Stimulated activated CD4-positive, alpha-beta T cell treated with anti-CD3 and anti-CD28 coated beads, Interleukin-2, amount 100 ng/mL, for 48 hours (primary cell): ENCODE measurements around the gene TIAM1.

Experiments
- DNase-seq, 2 donors: peaks; one replicate each; pipeline ENCODE4 v3.0.0-alpha.2; 2020

Gene TIAM1, protein sequence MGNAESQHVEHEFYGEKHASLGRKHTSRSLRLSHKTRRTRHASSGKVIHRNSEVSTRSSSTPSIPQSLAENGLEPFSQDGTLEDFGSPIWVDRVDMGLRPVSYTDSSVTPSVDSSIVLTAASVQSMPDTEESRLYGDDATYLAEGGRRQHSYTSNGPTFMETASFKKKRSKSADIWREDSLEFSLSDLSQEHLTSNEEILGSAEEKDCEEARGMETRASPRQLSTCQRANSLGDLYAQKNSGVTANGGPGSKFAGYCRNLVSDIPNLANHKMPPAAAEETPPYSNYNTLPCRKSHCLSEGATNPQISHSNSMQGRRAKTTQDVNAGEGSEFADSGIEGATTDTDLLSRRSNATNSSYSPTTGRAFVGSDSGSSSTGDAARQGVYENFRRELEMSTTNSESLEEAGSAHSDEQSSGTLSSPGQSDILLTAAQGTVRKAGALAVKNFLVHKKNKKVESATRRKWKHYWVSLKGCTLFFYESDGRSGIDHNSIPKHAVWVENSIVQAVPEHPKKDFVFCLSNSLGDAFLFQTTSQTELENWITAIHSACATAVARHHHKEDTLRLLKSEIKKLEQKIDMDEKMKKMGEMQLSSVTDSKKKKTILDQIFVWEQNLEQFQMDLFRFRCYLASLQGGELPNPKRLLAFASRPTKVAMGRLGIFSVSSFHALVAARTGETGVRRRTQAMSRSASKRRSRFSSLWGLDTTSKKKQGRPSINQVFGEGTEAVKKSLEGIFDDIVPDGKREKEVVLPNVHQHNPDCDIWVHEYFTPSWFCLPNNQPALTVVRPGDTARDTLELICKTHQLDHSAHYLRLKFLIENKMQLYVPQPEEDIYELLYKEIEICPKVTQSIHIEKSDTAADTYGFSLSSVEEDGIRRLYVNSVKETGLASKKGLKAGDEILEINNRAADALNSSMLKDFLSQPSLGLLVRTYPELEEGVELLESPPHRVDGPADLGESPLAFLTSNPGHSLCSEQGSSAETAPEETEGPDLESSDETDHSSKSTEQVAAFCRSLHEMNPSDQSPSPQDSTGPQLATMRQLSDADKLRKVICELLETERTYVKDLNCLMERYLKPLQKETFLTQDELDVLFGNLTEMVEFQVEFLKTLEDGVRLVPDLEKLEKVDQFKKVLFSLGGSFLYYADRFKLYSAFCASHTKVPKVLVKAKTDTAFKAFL (N-terminal part only)

DNA sequence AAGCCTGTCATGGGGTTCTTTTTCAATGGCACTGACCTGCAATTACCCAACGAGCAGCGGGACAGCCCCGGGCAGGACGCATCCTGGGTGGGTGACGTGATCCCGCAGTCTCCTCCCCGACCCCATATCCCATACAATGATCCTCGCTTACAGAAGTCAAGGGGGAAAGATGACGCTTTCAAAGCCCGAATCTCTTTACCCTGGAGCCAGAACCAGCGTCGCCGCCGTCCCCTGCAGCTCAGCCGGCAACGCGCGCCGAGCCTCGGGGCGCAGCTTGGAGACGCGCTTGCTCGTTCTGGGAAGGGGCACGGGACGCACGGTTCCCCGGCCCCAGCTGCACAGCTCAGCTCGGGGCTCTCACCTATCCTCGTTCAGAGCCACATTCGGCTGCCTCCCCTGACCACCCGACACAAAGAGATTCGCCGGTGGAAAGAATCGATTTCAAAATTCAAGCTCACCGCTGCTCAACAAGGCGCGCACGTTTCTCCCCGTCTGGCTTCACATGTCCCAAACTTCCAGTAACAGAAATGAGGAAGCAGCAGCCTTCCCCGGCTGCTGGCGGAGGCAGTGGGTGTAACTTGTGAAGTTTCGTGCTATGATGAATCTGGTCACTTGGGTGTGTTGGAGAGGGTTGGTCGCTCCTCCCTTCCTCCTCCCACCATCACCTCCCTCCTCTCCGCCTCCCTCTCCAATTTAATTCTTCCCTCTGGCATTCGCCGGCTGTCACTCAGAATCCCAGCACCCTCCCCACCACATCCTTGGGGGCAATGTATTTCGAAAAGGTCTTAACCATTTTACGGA is at the start of gene TIAM1:
Gene TIAM1, minus strand, starts transcription at position 582 of the 801 bp plus-strand sequence. CDS start 77,289 bp downstream, outside the sequence.
- peak in 1 of 2 donors; percentile 25 for DNase-seq

DNA sequence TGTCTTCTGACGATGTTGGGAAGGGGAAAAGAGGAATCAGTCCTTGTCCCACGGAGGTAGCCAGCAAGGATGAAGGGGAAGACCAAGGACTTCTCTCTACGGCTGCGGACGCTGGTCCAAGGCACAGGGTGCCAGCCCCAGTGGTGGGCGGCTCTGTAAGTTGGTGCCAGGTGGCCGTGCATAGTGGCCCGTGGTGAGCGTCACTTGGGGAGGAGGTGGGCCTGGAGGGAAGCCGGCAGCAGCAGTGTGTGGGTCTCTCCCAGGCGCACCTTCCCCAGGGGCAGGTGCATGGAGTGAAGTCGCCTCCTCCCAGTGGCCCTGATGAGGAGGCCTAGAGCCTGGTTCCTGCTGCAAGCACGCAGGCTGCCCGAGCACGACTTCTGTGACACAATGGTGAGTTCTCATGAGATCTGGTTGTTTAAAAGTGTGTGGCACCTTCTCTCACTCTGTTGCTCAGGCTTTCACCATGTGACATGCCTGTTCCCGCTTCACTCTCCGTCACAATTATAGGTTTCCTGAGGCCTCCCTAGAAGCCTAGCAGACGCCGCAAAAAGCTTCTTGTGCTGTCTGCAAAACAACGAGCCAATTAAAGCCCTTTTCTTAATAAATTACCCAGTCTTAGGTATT is 43.6 kb upstream of the TIAM1 start:
- DNase-seq: no peak

DNA sequence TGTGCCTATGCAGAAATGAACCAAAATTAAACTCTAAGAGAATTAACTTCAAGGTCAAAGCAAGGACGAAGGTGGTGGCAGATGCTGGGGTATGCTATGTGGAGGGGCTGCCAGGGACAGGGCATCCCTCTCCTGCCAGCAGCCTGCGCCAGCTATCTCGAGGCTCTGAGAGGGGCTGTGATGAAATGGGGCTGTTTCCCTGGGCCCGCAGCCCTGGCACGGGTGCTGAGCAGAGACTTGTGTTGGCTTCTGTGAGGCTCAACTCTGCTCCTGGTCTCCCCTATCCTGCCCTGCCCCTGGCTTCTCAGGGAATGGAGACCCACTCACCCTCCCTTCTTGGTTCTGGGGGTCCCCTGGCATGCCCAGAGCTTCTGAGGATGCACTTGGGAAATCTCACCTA is 41.9 kb upstream of the TIAM1 start:
- no peak for DNase-seq

DNA sequence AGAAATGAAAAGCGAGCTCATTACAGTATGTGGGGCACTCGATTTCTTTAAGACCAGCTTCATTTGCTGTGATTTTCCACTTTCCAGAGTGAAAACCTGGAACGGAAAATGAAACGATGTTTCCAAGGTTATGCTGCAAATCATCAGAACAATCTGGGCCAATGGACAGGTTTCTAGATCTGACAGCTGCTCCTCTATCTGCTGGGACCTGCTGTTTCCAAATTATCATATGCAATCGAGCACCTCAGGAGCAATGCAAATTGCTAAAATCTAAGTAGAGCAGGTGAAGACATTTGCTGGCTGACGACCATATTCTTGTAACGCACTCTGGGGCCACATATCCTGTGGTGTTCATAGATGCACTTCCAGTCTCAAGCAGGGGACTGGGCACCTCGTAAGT is 39.7 kb upstream of the TIAM1 start:
- DNase-seq: no peak

DNA sequence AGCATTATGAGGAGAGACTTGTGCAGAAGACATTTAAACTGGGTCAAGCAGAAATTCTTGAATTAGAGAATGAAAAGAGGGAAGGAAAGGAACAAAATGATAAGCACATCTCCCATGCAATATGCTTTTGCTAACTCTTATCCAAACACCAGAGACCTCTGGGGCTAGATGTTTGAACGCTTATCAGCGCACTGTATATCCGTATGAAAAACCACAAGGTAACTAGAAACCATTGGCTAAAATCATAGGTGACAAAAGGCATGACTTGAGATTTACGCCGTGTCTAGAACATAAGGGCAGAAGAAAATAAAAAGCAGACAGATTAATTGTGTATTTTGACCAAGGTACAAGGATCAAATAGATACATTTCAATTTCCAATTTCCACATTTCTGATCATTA is 38.0 kb upstream of the TIAM1 start:
- DNase-seq: no peak

DNA sequence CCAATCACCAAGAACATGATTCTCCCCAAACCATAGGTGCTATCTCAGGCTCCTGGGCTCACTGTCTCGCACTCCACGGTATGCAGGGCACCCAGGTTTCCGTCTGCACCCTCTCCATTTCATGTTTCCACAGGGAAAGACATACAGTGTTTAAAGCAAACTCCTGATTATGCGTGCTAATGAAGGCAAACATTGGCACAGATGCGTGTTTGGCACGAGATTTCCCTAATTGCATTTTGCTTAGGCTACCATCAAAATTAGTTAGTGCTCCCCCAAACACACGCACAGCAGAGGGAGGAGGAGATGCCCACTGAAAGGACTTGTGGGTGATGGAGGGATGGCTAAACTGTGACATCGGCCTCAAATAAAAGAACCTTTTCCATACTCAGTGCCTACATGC is 32.2 kb upstream of the TIAM1 start:
- DNase-seq: no peak

DNA sequence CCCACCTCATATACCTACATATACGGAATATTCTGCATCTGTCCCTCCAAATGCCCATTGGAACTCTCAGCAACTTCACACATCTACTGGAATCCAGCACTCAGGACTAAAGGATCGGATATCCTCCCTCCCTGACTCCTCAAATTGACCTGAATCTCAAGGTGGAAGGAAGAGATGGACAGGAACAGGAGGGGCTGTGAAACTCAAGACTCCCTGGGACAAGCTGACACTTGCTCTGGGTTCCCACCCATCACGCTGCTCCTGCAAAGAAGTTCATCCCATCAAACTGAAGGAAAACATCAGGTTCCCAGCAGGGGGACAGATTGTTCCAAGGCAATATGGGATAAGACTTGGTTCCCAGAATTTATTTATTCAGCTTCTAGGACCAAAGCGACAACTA is 30.3 kb upstream of the TIAM1 start:
- no peak for DNase-seq

DNA sequence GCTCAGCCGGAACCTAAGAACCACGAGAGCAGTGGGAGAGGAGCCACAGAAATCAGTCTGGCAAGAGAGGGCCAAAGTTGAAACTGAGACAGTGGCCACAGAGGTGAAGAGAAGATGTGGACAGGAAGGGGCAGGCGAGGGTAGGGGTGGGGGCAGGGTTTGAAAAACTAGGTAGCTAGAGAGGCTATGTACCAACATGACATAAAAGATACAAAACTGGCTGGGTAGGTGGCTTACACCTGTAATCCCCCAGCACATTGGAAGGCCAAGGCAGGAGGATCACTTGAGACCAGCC is 28.4 kb upstream of the TIAM1 start:
- DNase-seq: no peak

DNA sequence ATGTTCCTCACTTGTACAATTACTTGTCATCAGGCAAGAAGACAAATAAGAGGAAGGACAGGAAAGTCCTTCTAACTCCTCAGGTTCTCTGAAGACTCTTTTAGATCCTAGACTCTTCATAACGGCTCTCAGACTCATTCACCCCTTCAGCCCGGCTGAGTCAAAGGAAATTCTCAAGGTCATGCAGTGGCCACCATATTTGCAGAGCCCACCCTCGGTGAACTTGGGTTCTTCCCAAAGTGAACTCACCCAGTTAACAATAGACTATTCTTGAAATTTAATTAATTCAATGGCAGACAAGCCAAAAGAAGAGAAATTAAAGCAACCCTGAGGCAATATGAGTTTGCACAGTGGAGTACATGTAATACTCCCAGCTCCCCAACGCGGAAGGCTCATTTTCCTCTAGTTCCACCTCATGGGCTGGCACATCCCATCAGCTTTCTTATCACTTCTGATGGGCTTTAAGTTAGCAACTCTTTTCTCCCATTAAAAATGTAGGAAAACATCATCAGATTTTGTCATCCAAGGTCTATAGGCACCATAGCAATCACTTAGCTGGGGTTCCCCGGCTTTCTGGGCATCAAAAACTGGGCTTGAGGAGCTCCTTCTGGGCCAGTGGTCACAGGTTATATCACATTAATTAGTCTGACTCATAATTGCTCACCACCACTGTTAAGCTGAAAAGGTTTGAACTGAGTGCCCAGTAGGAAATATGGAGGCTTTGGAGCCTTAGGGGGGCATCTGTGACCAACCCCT is 27.8 kb upstream of the TIAM1 start:
- DNase-seq: no peak

DNA sequence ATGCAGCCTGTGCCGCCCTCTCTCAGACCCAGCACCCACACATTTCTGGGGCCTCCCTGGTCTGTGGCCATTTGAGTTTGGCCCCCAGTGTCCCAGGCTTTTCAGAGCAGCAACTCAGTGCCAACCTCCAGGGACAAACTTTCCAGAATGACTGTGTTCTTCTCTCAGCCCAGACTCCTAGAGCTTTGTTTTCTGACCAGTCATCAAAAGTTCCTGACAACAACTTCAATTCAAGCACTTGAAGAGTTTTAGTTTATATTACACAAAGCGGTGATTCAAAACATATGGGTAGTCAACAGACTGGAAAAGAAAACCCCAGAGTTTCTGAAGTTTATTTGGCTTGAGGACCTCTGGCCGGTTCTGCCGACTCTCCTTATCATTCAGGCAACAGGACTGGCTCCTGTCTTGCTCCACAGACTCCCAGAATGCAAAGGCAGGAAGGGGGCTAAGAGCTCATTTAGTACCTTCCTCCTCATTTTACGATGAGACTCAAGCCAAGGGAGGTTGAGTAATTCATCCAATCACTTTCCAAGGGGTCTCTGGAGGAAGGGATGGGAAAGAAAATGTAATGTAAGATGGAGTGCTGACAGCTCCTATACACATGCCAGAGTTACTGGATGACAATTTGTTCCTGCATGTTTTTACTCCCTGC is 27.0 kb upstream of the TIAM1 start:
- DNase-seq: no peak

DNA sequence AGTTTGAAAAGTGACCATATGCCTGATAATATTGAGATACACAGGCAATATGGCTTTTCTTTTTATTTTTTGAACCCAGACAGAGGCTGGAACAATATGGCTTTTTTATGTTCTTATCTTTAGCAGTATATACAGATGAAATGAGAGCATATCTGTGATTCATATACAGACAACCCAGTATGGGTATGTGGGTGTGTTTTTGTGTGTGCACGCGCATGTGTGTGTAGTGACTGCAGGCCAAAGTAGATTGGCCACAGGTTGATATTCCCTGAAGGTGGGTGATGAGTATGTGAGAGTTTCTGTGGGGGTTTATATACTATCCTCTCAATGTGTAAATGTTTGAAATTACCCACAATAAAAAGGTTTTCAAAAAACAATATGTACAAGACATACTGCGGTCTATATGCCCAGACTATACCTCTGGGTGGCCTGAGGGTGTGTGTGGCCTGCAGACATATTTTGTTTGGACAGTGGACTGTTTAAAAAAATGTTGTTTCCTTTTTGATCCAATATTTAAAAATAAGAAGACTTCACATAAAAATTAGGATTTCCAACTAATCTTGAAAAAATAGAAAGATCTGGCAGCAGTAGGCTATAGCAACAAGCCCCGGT is 26.3 kb upstream of the TIAM1 start:
- no peak for DNase-seq

DNA sequence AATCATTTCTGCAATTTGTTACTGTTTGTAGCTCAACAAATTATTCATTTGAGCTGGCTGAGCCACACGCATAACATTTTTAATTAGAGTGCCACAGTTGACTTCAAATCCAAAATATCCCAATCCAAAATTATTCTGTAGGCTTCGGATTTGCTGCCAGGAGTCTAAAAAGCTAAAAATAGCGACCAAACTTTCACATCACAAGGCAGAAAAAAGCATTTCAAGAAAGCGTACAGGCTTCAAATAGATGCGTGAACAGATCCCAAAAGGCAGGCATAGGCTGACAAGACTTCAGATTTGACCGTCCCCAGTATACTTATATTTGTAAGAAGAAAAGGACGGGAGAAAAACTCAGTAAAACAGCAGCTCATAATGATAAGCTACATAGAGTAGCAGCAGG is 24.3 kb upstream of the TIAM1 start:
- DNase-seq: no peak

DNA sequence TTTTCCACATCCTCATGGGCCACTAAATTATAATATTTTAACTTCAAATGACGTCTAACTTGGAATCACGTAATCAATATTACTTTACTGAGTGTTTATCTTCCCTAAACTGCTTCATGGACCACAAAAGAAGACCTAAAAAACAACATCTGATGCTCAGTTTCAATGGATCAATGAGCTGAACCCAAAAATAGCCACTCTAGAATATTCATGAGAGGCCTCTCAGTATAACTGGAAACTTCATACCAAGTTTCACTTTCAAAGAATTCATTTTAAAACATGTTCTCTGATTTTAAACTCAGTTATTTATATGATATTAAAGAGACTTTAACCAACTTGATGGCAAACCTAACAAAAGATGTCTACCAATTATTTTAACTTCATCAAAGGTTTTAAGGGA is 23.7 kb upstream of the TIAM1 start:
- DNase-seq: no peak

DNA sequence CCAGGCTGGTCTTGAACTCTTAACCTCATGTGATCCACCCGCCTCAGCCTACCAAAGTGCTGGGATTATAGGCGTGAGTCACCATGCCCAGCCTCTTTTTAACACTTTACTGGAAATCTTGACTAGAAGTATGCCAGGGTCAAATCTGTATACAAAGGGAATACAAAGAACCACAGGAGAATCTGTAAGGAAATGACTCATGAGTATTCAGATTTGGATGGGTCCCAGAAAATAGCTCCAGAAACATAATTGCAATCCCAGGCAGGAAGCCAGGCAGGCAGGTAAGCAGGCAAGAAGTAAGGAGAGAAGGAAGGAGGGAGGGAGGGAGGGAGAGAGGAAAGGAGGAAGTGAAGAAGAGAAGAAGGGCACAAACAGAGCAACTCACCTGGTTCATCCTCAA is 22.8 kb upstream of the TIAM1 start:
- no peak for DNase-seq

DNA sequence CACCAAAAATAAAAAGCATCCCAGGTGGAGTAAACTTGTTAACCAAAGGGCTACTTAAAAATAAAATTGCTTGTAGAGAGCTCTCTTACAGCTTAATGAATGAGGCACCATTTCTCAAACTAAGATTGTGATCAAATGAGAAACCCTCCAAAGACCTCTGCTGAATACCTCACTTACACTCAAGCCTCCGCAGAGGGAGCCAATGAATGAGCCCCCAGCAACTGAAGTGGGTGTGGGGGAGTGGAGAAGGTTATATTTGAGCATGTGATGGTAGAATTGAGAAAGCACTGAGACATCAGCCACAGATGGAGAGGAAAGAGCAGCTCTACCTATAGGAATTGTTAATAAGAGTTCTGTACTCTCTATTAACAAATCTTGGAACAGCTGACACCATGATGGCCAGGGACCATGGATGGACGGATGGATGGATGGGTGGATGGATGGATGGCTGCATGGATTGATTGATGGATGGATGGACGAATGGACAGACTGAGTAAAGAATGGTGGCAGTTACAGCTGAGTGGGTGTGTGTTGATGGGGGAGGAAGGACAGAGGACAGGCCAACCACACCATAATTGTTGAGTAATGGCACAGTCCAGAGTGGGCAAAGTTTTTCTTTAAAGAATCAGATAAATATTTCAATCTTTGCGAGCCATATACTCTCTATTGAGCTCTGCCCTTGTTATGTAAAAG is 20.3 kb upstream of the TIAM1 start:
- no peak for DNase-seq

DNA sequence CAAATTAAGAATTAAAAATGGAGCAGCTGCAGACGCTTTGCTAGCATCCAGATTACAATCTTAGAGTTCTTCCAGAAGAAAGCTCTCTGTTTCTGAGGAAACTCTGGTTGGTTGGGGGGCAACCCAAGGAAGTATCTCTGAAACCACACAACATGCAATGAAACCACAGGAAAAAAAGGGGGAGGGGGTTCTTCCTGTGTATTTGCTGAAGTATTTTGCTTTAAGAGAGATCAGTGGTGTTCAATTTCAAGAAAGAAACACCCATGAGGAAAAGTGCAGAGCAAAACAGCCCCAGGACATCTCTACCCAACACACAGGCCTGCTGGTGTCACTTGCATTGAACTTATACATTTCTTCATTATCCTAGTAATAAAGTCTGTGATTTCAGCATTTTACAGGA is 19.7 kb upstream of the TIAM1 start:
- no peak for DNase-seq

DNA sequence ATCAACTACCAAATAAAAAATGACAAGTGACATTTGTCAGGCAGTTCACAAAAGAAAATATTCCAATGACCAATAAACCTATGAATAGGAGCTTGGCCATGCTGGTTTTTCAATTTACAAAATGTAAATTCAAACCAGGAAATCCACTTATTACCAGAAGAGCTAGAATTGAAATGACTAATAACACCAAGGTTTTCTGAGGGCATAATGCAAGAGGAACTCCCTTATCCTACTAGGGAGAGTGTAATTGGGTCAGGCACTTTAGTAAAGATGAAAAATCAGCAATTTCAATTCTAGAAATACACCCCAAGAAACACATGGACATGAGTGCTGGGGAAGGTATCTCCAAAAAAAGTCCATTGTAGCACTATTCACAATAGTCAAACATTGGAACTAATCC is 16.7 kb upstream of the TIAM1 start:
- DNase-seq: no peak

DNA sequence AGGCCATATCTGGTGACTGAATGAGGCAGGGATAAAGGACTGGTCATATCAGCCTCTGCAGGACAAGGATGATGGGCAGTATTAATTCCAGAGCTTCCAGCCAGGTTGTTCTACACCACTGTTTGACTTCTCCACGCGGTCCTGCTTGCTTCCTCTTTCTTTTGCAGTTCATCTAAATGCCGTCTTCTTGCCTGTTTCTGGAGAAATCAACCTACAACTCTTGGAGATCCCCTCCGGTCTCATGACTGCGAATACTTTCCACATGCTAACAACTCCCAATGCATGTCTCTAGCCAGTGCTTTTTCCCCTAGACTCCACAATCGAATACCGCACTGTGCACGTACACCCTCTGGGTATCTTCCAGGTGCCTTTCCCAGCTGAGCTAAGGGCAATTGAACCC is 14.1 kb upstream of the TIAM1 start:
- DNase-seq: no peak

DNA sequence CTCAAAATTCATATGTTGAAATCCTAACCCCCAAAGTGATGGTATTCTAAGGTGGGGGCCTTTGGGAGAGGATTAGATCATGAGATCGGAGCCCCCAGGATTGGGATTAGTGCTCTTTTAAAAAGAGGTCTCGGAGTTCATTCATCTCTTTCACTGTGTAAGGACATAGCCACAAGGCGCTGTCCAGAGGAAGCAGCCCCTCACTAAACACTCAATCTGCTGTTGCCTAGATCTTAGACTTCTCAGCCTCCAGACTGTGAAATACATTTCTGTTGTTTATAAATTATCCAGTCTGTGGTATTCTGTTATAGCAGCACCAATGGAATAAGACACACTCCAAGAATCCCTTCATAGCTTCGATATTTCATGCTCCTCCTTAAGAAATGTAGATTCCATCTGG is 12.4 kb upstream of the TIAM1 start:
- no peak for DNase-seq
